ENCODE results near the gene SOD2. TPM values are rescaled to one million over a fixed set of nuclear protein-coding genes. Genes with fewer than 3 reads are reported as not detected.

The SOD2 gene
- total RNA-seq, 1 donor from 2014 or later, result 891 TPM

Other genes starting within 250 kb of the SOD2 start
- gene WTAP, start 34.3 kb upstream of the SOD2 start, total RNA-seq, result 96.4 and 131 TPM in 2 replicates
- 40.2 and 81.4 TPM in 2 replicates for gene ACAT2, start 68.8 kb upstream of the SOD2 start, total RNA-seq
- 243 and 356 TPM in 2 replicates for gene TCP1, start 96.4 kb upstream of the SOD2 start, total RNA-seq
- 67.6 and 69.4 TPM in 2 replicates for gene MRPL18, start 97.2 kb upstream of the SOD2 start, total RNA-seq
- gene PNLDC1, start 107.0 kb upstream of the SOD2 start, total RNA-seq, result 0.51 TPM in 1 of 2 replicates, not detected in the other
- gene MAS1, start 197.7 kb upstream of the SOD2 start, total RNA-seq, result not detected in 2 replicates

All from dermis blood vessel endothelial cell (primary cell).